GM19452 (cell line): ENCODE measurements around the gene ELOVL2.
"Not testable (repeated sequence)": the region's sequence is repeated elsewhere in the genome, so short reads cannot be mapped to it uniquely, and the experiment has no call there.

Source experiments
- ATAC-seq: cut with Tn5 transposase; IDR thresholded peaks from one replicate; pipeline ENCODE4 v1.9.1; 2021; ENCODE audit not compliant: unreplicated experiment

ELOVL2 gene

DNA sequence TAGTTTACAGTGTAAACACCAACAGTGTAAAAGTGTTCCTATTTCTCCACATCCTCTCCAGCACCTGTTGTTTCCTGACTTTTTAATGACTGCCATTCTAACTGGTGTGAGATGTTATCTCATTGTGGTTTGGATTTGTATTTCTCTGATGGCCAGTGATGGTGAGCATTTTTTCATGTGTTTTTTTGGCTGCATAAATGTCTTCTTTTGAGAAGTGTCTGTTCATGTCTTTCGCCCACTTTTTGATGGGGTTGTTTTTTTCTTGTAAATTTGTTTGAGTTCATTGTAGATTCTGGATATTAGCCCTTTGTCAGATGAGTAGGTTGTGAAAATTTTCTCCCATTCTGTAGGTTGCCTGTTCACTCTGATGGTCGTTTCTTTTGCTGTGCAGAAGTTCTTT, 59.1 kb downstream of the ELOVL2 start:
- not testable (repeated sequence) for ATAC-seq

DNA sequence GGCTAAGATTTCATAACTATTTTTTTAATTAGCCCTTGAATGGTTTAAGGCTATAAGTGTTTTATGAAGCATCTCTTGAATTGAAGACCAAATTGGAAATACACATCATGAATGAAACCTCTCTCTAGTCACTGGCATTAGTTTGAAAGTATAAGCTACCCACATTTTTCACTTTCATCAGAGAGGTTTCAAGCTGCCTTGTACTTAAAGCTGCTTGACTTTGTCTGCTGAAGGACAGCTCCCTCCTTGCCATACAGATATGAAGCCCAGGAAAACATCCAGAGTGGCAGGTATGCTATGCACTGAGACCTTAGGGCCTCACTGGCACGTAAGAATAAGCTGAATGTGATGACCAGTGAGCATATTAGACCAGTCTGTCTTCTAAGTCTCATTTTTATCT, 62.7 kb downstream of the ELOVL2 start:
- ATAC-seq, result no peak

DNA sequence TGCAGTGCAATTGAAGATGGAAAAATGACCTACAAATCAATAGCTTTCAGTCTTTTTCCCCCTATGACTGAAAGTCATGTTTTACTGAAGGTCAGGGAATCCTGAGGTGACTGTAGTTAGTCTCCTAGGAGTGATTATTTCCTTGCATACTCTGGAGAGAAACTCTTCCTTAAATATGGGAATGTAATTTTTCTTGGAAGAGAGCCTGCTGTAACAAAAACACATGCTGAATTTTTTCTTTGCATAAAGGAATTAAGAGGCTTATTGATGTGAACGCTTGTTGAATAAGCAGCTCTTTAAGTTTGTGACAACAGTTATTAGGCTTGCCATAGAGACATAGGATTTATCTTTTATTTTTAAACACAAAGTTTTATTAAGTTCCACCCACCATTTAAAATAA, 64.5 kb downstream of the ELOVL2 start:
- no peak for ATAC-seq

DNA sequence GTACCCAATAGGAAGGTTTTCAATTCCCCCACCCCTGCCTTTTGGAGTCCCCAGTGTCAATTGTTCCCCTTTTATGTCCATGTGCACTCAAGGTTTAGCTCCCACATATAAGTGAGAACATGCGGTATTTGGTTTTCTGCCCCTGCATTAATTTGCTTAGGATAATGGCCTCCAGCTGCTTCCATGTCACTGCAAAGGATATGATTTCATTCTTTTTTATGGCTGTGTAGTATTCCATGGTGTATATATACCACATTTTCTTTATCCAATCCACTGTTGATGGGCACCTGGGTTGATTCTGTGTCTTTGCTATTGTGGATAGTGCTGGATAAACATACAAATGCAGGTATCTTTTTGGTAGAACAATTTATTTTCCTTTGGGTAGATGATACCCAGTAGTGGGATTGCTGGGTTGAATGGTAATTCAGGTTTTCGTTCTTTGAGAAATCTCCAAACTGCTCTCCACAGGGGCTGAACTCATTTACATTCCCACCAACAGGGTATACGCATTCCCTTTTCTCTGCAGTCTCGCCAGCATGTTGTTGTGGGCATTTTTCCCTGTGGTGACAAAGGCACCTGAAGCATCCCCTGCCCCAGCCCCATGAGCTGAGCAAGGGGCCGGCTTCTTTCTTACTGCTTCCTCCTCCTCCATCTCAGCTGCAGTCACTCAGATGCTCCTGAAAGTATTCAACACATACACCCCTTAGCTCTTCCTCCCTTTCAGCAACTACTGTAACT, 66.7 kb downstream of the ELOVL2 start:
- ATAC-seq, result no peak

DNA sequence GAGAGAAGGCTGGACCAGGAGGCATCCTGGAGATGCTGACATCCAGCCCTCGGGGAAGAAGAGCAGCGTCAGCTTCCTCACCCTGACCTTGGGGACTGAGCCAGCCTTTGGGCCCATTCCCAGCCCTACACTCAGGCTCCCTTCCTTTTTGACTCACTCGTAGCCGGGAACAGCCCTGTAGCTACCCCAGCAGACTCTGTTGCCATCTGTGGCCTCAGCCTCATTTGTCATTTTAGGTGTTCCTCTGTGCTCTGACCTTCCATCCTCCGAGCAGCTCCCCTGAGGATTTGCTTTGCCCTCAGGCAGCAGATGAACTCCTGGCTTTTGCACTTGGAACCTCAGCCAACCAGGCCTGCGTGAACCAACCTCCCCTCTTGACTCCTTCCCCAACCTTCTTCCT, 67.5 kb downstream of the ELOVL2 start:
- no peak for ATAC-seq

DNA sequence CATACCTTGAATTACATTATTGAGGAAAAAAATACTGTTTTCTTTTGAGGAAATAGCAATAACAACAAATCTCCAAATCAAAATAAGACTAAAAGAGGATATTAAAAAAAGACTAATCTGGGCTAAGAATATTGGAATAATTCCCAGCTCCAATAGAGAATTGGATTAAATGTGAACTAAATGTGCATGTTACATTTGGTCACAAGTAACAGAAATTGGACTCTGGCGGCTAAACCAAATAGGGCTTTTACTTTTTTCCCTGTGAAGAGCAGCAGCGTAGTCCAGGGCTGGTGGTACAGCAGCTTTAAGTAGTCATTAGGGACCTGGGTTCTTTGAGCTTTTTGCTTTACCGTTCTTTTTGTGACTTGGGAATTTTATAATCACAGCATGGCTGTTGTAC, 71.9 kb downstream of the ELOVL2 start:
- no peak for ATAC-seq

DNA sequence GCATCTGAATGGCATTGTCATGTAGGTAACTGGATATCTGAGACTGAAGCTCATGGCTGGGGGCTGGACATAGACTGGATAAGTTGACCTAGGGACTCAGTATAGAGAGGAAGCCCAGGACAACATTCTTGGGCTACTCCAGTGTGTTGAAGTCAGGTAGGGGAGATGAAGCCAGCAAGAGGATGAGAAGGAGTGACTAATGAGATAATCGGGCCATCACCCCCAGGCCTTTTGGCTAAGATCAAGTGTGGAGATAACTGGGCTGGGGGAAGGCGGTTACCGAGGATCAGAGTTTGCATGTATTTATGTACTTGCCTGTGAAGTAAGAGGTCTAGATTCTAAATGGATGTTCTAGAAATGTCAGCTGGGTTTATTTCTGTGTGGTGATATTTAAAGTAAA, 73.4 kb downstream of the ELOVL2 start:
- no peak for ATAC-seq

DNA sequence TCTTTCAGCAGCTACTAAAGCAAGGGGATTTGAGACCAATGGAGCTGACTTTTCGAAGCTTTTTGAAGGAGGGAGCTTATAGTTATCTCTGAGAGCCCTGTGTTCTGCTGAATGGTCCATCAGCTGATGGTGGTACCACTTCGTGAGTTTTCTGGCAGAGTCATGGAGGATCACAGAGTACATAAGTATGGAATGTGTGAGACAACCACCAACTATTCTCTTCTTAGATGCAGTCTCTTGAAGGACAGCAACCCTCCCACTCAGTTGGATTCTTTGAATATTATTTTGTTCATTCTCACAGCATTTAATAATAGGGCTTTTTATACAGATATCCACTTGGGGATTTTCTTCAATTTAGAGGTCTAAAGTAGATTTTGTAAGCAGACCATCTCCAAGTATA, 75.3 kb downstream of the ELOVL2 start:
- ATAC-seq, result no peak

DNA sequence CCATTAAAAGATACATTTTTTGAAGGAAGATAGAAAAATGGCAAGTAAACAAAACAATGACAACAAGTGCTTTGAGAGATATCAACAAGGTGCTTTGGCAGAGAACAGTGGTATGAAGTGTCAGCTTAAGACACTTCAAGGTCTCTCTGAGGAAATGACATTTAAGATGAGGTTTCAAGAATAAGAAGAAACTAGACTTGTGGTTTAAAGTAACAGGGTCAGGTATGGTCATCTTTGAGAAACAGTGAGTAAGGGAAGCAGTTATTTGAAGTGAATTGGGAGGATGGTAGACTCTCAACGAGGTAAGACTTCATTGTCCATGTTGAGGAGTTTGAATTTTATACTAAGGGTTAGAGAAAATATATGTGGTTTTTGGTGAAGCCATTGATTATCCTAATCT, 79.4 kb downstream of the ELOVL2 start:
- peak; percentile 93 for ATAC-seq

DNA sequence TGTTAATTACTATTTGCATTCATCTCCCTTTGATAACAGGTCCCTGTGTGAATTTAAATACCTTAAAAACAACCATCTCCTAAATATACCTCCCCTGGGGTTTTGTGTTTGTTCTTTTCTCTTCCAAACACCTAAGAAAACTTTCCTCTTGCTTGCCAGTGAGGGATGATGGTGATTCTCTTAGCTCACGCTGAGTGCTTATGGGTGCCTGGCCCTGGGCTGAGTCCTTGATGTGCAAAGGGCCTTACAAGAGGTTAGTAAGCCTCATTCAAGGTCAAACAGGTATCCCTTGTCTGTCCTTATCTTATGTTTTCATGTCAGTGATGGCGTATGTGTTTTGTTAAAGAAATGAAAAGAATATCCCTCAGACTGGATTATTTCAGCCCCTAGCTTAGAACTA, 81.0 kb downstream of the ELOVL2 start:
- no peak for ATAC-seq

DNA sequence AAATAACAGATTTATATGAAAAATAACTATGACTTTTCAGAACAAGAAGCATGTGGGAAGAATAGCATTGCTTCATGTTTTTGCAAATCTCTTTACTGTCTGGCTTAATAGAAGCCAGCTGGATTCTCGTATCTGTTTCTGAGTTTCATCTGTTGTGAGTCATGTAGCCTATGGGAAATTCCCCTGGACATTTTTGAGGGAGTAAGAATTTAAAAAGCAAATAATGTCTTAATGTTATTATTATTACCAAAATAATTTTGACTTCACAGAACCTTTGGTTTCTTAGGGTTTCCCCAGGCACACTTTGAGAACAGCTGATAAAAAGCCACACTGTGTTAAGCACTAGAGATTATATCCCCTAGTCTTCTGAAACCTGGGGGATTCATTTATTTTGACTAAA, 81.4 kb downstream of the ELOVL2 start:
- ATAC-seq, result no peak

DNA sequence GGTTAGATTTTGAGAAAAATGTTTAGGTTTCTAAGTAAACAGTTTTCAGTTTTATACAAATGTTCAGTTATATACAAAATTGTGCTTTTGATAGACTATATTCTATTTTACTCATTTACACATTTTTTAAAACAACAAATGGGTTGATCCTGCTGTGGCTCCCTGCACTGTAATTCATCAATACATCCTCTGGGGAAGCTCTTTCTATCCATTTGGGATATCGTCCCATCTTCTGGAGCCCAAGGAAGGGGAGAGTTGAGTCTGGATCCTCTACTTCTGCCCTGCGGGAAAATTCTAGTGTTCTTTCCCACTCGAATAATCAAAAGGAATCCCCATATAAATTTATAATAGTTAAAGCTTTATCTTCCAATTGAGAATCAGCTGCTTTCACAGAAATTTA, 82.3 kb downstream of the ELOVL2 start:
- ATAC-seq, result no peak

DNA sequence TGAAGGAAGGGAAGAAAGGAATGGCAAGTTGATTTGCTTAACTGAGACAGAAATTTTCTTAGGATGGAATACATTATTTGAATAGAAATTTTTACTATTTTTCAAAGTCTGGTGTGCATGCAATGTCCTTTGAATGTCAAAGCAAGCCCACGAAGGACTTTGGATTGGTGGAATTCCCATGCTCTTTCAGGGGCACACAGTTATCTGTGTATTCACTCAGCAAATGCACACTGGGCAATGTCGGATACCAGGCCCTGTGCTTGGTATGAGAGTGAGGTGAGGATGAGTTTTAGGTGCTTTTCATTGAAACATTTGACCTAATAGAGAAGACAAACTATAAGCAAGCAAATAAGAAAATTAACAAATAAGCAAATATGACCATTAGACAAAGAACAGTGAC, 83.9 kb downstream of the ELOVL2 start:
- ATAC-seq, result no peak

DNA sequence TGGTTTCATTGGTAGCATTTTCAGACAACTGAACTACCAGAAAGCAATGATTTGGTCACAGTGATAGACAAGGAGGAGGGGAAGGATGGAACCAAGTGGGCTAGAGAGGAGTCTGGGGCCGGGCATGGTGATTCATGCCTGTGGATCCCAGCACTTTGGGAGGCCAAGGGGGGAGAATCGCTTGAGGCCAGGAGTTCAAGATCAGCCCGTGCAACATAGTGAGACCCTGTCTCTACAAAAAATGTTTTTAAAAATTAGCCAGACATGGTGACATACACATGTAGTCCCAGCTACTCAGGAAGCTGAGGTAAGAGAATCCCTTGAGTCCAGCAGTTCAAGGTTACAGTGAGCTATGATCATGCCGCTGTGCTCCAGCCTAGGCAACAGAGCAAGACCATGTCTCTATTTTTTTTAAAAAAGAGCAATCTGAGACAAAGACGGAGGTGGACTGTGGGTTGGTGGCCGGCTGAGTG, 86.7 kb downstream of the ELOVL2 start:
- ATAC-seq, result no peak

DNA sequence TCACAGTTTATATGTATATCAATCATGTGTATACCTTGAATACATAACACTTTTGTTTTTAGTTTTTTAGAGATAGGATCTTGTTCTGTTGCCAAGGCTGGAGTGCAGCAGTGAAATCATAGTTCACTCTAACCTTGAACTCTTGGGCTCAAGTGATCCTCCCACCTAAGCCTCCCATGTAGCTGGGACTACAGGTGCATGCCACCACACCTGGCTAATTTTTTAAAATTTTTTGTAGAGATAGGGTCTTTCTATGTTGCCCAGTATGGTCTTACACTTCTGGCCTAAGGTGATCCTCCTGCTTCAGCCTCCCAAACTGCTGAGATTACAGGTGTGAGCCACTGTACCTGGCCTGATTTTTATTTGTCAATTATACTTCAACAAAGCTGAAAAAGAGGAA, 87.3 kb downstream of the ELOVL2 start:
- ATAC-seq, result no peak

DNA sequence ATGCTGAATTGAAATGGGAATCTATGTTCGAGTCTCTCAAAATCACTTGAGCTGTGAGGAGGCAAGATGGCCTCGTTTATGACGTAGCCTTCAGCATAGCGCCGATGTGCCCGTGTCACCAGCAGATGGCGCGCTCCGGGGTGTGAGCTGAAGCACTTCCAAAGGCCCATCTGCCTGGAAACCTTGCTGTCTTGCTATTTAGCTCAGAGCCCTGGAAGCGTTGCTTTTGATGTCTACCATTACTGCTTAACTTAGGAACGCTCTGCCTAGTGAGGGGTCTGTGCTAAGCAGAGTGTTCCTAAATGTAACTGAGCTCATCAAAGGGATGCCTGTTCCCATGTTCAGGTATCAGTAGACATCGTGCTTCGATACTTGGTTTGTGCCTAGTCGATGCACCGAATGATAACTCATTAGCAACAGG, 89.5 kb downstream of the ELOVL2 start:
- ATAC-seq, result peak; percentile 88

DNA sequence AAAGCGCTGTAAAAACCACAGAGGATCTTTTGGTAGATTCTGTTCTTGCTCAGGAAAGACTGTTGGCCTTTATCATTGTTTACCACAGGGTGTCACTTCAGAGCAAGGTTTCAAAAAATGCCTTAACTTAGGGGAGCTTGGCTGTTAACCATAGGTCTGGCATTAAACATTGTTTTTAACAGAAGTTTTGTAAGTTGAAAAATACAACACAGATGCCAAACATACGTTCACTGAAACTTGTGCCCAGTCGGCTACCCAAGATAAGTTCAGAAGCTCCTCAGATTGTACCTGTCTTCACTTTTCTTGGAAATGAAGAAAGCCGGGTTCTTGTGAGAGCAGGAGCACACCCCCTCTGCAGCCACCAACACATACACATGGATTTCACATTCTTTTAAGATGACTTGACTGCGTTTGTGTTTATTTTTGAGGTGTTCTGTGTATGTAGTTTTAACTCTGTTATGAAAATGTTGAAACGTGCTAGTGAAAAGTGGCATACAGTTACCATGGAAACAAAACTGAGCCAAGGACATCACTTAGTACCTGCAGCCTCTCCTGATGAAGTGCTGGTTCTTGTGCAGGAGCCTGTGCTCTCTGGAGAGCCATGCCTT, 92.3 kb downstream of the ELOVL2 start:
- ATAC-seq, result no peak

DNA sequence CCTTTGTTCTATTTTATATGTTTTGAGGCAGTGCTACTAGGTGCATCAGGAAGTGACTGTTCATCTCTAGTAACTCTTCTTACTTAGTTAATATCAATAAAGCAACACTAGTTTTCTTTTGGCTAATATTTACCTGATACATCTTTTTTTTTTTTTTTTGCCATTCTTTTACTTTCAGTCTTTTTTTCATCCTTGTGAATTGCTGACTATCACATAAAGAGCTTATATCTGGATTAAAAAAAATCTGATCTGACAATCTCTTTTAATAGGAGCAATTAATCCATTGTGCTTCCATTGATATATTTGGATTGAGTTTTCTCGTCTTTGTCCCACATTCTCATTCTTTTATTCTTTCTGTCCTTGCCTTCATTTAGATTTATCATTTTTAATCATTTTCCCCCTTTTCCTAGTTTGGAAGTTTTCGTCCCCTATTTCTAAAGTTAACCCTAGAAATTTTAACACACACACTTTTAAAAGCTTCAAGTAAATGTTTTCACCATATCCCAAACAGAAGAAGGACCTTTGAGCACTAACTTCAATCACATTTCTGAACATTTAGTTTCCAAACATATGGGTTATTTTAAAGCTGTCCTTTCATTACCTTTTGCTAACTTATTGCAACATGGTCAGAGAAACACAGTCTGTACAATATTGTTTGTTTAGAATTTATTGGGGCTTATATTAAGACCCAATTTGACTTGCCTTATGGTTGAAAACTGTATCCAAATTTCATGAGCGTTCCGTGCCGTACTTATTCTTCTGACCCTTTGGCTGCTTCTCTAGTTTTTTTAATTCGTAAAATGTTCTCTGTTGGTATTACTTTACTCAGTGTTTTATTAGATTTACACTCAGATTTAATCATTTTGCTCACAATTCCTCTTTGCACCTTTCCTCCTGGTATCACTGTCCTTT, 94.3 kb downstream of the ELOVL2 start:
- ATAC-seq, result no peak

DNA sequence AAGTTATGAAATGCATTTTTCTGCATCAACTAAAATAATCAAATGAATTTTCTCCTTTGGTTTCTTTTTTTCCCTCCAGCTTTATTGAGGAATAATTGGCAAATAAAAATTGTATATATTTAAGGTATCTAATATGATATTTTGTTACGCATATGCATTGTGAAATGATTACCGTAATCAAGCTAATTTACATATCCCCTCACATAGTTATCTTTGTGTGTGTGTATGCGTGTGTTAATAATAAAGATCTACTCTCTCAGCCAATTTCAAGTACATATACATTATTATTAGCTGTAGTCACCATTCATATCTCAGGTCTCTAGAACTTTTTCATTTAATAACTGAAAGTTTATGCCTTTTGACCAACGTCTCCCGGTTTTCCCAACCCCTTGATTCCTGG, 96.1 kb downstream of the ELOVL2 start:
- ATAC-seq, result no peak

DNA sequence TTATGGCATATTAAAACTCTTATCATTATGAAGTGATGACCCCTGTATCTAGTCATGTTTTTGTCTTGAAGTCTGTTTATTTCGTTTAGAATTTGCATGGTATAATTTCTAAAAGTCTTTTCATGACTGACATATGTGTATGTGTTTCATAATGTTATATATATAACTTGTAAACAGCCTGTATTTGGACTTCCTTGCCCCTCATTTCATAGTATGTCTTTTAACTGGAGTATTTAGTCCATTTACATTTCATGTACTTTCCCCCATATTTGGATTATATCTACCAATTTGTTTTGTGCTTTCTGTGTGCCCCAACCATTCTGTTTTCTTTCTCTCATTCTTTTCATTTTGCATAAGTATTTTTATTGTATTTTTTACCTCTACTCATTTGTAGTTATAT, 98.3 kb downstream of the ELOVL2 start:
- ATAC-seq, result no peak

DNA sequence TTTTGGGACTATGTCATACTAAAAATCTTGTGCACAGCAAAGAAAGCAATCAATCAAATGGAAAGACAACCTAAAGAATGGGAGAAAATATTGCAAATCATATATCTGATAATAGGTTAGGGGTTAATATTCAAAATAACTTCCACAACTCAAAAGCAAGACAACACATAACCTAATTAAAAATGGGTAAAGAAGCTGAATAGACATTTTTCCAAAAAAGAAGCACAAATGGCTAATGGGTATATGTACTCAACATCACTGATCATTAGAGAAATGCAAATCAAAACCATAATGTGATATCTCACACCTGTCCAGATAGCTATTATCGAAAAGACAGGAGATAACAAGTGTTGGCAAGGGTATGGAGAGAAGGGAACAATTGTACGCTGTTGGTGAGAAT, 104.3 kb downstream of the ELOVL2 start:
- ATAC-seq, result no peak

DNA sequence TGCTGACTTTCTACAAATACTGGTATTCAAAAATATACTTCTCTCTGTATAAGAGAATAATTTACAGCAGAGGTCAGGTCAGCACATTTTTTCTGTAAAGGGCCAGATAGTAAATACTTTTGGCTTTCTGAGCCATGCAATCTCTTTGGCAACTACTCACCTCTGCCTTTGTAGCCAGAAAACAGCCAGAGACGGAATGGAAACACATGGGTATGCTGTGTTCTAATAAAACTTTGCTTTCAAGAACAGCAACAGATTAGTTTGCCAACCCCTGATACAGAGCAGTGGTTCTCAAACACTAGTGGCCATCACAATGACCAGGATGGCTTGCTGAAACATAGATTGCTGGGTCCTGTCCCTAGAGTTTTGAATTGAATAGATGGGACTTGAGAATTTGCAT, 111.0 kb downstream of the ELOVL2 start:
- no peak for ATAC-seq
